GM18868 (cell line): ENCODE measurements around the gene SLC17A7.
"Not testable (repeated sequence)": the region's sequence is repeated elsewhere in the genome, so short reads cannot be mapped to it uniquely, and the experiment has no call there.

Source experiments
- ATAC-seq: cut with Tn5 transposase; IDR thresholded peaks from one replicate; pipeline ENCODE4 v1.9.1; 2021; ENCODE audit warnings: mild to moderate bottlenecking, moderate library complexity; ENCODE audit not compliant: unreplicated experiment

Gene SLC17A7

GRCh38 chr19:49441210-49441959 is at the start of gene SLC17A7:
SLC17A7 (minus strand) TSS chr19:49441527; CDS start chr19:49441379, 148 bp downstream.
- ATAC-seq, result no peak

GRCh38 chr19:49490287-49491029 is 49.1 kb upstream of the SLC17A7 start:
- no peak for ATAC-seq

DNA sequence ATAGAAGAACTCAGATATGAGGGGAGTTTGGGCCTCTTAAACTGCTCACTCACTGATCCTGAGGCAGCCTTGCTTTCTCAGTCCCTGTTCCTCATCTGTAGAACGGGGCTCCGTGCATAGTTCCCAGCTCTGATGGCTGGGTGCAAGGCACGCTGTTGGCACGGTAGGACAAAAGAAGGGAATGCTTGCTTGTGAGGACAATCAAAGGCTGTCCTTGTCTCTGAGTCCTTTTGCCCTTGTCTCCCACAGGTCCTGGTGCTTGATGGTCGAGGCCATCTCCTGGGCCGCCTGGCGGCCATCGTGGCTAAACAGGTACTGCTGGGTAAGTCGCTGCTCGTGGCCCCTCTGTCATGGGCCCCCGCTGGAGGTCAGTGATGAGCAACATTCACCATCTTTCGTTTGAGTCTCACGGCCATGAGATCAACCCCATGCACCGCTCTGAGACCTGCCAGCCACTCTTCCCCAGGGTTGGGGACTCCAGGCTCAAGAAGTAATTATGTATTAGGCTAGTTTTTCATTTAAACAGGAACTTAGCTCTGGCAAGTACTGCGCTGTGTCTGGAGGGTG is 48.4 kb upstream of the SLC17A7 start:
- ATAC-seq, result no peak

DNA sequence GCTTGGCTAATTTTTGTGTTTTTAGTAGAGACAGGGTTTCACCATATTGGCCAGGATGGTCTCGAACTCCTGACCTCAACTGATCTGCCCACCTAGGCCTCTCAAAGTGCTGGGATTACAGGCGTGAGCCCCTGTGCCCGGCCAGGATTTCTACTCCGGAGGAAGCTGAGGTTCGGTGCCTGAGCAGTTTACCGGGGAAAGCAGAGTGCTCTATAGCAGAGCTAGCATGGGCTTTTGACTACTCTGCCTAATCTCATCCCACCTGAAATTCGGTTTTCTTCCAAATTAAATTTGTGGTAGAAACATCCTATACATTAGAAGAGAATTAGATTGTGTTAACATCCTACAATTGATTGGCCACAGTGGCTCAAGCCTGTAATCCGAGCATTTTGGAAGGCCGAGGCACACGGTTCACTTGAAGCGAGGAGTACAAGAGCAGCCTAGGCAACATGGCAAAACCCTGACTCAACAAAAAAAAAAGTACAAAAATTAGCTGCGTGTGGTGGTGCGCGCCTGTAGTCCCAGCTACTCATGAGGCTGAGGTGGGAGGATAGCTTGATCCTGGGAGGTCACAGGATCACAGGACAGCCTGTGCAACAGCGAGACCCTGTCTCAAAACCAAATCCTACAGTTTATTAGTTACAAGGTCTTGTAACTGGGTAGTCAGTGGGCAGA is 47.7 kb upstream of the SLC17A7 start:
- no peak for ATAC-seq

DNA sequence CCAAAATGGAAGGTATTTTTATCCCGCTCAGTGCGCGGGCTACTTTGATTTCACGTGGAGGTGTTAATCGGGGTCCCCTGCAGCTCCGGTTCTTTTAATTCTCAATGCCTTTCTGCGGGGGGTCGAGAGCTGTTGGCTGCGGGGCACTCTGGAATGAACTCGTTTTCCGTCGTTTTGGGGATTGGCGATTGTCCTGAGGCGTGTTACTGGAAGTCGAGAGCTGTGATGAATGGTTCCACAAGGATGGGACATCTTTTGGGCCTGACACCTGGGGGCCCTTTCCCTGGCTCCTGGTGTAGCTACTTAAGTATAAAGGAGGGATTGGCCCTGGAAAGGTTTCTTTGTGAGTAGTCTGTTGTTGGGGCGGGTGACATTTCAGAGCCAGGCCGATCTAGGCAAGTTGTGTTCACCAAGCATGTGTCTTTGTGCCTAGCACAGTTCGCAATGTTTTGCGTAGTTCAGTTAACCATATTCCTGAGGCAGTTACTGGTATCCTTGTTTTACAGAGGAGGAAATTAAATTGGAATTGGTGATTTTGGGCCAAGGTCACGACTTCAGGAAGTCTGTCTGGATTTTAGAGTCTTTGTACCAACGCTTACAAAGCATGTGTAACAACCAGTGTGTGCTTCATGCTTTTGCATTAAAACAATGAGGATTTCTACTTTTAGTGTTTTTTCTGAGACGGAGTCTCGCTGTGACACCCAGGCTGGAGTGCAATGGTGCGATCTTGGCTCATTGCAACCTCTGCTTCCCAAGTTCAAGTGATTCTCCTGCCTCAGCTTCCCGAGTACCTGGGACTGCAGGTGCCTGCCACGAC is 46.9 kb upstream of the SLC17A7 start:
- ATAC-seq, result no peak

DNA sequence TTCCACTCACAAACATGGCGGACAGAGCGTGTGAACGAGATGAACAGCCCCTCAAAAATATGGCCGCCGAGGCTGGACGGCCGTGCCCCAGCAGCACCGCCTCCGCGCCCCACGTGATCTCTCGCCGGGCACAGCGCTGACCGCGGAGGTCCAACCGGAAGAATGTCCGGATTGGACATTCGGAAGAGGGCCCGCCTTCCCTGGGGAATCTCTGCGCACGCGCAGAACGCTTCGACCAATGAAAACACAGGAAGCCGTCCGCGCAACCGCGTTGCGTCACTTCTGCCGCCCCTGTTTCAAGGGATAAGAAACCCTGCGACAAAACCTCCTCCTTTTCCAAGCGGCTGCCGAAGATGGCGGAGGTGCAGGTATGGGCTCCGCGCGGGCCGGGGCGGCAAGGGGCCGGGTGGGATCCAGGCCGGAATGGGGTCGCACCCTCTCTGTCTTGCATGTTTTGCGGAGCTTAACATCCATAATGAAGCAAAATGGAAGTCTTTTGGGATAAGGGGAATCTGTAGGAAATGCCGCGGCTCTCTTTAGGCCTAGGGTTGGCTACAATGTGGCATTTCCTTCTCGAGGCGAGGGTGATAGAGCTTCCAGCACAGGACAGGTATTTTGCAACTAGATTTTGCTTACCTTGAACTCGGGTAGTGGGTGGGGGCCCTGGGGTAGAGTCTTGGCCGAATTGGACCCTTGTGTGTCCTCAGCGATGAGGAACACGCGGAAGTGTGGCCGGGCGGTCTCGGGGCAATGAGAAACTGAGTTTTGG is 46.1 kb upstream of the SLC17A7 start, which contains the start of gene RPL13A:
TSS of gene RPL13A (plus strand) at position 332 of the 769 bp plus-strand sequence. CDS start at position 354, 22 bp downstream.
- peak; percentile 93 for ATAC-seq

DNA sequence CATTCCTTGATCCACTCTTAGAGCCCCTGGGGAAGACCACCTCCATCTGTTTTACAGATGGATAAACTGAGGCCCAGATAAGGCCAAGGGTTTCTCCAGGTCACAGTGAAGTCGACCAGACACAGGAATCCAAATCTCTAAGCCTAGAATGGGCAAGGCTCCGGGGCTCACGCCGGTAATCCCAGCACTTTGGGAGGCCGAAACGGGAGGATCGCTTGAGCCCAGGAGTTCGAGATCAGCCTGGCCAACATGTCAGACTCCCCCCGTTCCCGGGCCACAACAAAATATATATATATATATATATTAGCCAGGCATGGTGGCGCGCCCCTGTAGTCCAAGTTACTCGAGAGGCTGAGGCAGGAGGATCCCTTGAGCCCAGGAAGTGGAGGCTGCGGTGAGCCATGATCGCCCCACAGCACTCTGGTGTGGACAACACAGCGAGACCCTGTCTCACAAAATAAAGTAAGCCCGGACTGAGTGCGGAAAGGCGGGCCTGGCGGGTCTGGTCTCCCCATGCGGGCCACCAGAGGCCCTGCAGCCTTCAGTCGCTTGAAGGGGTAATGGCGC is 45.5 kb upstream of the SLC17A7 start:
- no peak for ATAC-seq

DNA sequence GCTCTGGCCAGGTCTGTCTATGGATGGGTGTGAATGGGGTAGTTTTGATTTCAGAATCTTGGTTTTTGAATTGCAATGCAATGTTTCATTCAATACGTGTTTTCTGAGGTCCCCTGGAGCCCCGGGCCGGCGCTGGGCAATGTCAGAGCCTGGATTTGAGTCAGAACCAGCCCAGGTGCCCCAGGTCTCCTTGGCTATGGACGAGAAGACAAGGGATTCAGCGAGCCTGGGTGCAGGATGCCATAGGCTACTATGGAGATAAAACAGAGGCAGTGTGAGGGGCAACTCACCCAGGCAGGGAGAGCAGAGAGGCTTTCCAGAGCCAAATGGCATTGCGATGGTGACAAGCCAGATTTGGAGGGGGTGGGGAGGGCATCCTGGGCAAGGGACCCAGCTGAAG is 44.9 kb upstream of the SLC17A7 start:
- no peak for ATAC-seq

DNA sequence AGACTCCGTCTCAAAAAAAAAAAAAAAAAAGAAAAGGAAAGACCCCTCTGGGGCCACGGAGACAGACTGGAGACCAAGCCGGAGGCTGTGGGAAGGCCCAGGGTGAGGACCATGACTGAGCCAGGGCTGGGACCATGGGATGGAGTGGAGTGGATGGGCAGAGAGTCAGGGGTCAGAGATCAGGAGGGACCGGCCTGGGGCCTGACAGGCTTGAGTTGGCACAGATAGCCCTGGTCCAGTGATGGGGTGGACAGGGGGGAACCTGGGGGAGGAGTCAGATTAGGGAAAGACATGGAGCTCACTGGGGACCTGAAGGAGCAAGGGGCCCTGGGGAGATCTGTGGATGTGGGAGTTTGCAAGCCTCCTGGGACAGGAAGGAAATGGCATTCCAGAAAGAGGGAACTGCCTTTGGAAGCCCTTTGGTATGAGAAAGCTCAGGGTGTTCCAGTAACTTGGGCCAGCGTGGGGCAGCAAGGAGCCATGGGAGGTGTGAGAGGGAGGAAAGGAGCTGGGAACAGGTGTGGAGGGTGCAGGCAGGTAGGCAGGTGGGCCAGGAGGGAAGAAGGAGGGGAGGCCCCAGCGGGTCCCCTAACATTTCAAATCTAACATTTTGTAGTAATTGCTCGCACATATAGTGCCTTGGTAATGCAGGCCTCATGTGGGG is 39.8 kb upstream of the SLC17A7 start:
- ATAC-seq, result no peak

- ATAC-seq, result no peak
Observed at GRCh38 chr19:49479975-49480628, 38.8 kb upstream of the SLC17A7 start.

- ATAC-seq, result no peak
Observed at GRCh38 chr19:49475995-49476880, 34.9 kb upstream of the SLC17A7 start.

- no peak for ATAC-seq
Observed at GRCh38 chr19:49475191-49475917, 34.0 kb upstream of the SLC17A7 start.

- no peak for ATAC-seq
Observed at GRCh38 chr19:49474542-49474924, 33.2 kb upstream of the SLC17A7 start.

- peak; percentile 59 for ATAC-seq
Observed at GRCh38 chr19:49473868-49474541, 32.7 kb upstream of the SLC17A7 start, which contains the start of gene FLT3LG. FLT3LG (plus strand) TSS chr19:49474215; CDS start chr19:49474640, 425 bp downstream.

DNA sequence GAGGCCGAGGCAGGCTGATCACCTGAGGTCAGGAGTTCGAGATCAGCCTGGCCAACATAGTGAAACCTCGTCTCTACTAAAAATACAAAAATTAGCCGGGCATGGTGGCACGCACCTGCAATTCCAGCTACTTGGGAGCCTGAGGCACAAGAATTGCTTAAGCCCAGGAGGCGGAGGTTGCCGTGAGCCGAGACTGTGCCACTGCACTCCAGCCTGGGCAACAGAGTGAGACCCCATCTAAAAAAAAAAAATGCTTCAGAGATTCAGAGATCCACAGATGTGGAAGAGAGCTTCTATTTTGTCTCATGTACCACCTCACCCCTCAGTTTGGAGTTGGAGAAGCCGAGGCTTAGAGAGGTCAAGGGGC is 32.2 kb upstream of the SLC17A7 start:
- not testable (repeated sequence) for ATAC-seq

GRCh38 chr19:49472936-49473335 is 31.6 kb upstream of the SLC17A7 start:
- no peak for ATAC-seq
